22Rv1 (cell line): ENCODE results near the gene B4GALT2.

Source experiments
- ZFX ChIP-seq: fragments of 450-650 bp; IDR thresholded peaks from 2 replicates; pipeline ENCODE4 v1.6.1; 2017; ENCODE audit warnings: antibody characterized with exemption, borderline replicate concordance
- TF ChIP-seq, protein P1 (sequence below): fragments of 450-650 bp; IDR thresholded peaks from 2 replicates; pipeline ENCODE4 v1.5.1; 2017; ENCODE audit warnings: mild to moderate bottlenecking

DNA sequence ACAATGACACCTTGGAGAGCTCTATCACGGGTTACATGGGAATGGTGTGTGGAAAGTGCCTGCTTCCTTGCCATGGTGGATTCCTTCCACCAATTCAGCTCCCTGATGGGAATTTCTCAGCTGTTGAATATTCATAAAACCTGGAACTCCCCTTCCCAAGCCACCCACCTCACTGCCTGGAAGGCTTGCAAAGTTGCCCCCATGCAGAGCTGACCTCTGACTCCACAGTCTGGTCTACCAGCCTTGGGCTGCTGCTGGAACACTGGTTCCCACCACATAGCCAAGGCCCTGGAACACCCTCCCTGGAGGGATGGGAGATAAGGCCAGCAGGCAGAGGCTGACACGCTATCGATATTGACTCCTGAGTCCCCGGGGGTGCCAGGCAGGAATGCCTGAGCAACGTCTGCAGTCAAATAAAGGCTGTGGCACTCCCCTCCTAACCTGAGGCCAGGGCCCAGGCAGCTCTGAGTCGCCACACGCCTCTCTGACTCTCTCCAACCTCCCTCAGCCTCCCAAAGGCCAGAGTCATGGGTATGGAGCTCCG lies 21.2 kb downstream of the B4GALT2 start:
- TF ChIP-seq, protein P1, sequence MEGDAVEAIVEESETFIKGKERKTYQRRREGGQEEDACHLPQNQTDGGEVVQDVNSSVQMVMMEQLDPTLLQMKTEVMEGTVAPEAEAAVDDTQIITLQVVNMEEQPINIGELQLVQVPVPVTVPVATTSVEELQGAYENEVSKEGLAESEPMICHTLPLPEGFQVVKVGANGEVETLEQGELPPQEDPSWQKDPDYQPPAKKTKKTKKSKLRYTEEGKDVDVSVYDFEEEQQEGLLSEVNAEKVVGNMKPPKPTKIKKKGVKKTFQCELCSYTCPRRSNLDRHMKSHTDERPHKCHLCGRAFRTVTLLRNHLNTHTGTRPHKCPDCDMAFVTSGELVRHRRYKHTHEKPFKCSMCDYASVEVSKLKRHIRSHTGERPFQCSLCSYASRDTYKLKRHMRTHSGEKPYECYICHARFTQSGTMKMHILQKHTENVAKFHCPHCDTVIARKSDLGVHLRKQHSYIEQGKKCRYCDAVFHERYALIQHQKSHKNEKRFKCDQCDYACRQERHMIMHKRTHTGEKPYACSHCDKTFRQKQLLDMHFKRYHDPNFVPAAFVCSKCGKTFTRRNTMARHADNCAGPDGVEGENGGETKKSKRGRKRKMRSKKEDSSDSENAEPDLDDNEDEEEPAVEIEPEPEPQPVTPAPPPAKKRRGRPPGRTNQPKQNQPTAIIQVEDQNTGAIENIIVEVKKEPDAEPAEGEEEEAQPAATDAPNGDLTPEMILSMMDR: no peak
- no peak for TF ChIP-seq ZFX
